HG03045 (cell line): ENCODE data around the gene KATNB1.

Experiments used
- ATAC-seq: cut with Tn5 transposase; IDR thresholded peaks from one replicate; pipeline ENCODE4 v1.9.1; 2021; ENCODE audit warnings: mild to moderate bottlenecking, moderate library complexity; ENCODE audit not compliant: unreplicated experiment

The KATNB1 gene

GRCh38 chr16:57755061-57755684 is 19.6 kb downstream of the KATNB1 start:
- ATAC-seq = no peak

GRCh38 chr16:57755726-57756423 is 20.3 kb downstream of the KATNB1 start:
- no peak for ATAC-seq

- no peak for ATAC-seq
Measured at GRCh38 chr16:57756424-57757325, 21.1 kb downstream of the KATNB1 start.

- ATAC-seq = peak; percentile 78
Measured at GRCh38 chr16:57757326-57757786, 21.8 kb downstream of the KATNB1 start.

- ATAC-seq = no peak
Measured at GRCh38 chr16:57757883-57758282, 22.3 kb downstream of the KATNB1 start.

GRCh38 chr16:57758331-57759117 is 23.0 kb downstream of the KATNB1 start:
- ATAC-seq = no peak

GRCh38 chr16:57759131-57759530 is 23.6 kb downstream of the KATNB1 start:
- no peak for ATAC-seq

- ATAC-seq = no peak
Measured at GRCh38 chr16:57759541-57760356, 24.2 kb downstream of the KATNB1 start.

GRCh38 chr16:57760357-57761160 is 25.0 kb downstream of the KATNB1 start:
- ATAC-seq = no peak

- ATAC-seq = no peak
Measured at GRCh38 chr16:57761301-57761700, 25.7 kb downstream of the KATNB1 start.

GRCh38 chr16:57761957-57762356 is 26.4 kb downstream of the KATNB1 start:
- no peak for ATAC-seq

GRCh38 chr16:57762365-57763040 is 26.9 kb downstream of the KATNB1 start:
- no peak for ATAC-seq

- no peak for ATAC-seq
Measured at GRCh38 chr16:57763285-57764005, 27.9 kb downstream of the KATNB1 start.

GRCh38 chr16:57764006-57764340 is 28.4 kb downstream of the KATNB1 start:
- ATAC-seq = no peak

GRCh38 chr16:57764341-57765159 is 29.0 kb downstream of the KATNB1 start:
- ATAC-seq = no peak

- ATAC-seq = no peak
Measured at GRCh38 chr16:57765160-57765728, 29.7 kb downstream of the KATNB1 start.
